Measurements from ENCODE around the gene CCDC7. TPM values are rescaled to one million over a fixed set of nuclear protein-coding genes. Genes with fewer than 3 reads are reported as not detected.
"Not testable (repeated sequence)": the region's sequence is repeated elsewhere in the genome, so short reads cannot be mapped to it uniquely, and the experiment has no call there.

CCDC7 gene
- total and polyA plus RNA-seq, 2 experiments from 2014 or later: 0.83 to 1.6 TPM

DNA sequence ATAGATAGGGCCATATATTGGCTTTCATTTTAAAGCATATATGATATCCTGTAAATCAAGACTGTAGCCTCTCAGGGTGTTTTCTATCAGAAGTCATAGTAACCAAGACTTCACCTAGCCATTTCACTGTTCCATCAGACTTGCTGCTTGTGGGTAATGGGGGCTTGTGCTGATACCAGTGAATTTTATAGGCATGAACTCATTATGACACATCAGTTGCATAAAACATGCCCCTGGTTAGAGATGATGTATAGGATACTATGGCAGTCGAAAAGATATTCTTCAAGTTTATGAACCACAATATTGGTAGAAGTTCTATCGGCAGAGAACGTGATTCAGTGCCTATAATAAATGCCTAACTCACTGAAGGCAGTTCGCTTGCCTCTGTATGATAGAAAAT, 305.6 kb downstream of the CCDC7 start (continued):
- TF ChIP-seq, protein P1, sequence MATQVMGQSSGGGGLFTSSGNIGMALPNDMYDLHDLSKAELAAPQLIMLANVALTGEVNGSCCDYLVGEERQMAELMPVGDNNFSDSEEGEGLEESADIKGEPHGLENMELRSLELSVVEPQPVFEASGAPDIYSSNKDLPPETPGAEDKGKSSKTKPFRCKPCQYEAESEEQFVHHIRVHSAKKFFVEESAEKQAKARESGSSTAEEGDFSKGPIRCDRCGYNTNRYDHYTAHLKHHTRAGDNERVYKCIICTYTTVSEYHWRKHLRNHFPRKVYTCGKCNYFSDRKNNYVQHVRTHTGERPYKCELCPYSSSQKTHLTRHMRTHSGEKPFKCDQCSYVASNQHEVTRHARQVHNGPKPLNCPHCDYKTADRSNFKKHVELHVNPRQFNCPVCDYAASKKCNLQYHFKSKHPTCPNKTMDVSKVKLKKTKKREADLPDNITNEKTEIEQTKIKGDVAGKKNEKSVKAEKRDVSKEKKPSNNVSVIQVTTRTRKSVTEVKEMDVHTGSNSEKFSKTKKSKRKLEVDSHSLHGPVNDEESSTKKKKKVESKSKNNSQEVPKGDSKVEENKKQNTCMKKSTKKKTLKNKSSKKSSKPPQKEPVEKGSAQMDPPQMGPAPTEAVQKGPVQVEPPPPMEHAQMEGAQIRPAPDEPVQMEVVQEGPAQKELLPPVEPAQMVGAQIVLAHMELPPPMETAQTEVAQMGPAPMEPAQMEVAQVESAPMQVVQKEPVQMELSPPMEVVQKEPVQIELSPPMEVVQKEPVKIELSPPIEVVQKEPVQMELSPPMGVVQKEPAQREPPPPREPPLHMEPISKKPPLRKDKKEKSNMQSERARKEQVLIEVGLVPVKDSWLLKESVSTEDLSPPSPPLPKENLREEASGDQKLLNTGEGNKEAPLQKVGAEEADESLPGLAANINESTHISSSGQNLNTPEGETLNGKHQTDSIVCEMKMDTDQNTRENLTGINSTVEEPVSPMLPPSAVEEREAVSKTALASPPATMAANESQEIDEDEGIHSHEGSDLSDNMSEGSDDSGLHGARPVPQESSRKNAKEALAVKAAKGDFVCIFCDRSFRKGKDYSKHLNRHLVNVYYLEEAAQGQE (IDR thresholded peaks at IDR 0.05; ENCODE audit: unreplicated experiment): no peak
- no peak for TF ChIP-seq EZH2 (IDR thresholded peaks at IDR 0.05; ENCODE audit: low read depth, unreplicated experiment)

DNA sequence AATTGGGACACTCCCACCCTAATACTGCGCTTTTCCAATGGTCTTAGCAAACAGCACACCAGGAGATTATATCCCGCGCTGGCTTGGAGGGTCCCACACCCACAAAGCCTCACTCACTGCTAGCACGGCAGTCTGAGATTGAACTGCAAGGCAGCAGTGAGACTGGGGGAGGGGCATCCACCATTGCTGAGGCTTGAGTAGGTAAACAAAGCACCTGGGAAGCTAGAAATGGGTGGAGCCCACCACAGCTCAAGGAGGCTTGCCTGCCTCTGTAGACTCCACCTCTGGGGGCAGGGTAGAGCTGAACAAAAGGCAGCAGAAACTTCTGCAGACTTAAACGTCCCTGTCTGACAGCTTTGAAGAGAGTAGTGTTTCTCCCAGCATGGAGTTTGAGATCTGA, 309.0 kb downstream of the CCDC7 start:
- Mint-ChIP-seq H3K9me3 (peaks cover 48% of the 10 kb centered on the region), H3K36me3 (ENCODE audit: low read depth) (peaks cover 13% of the 10 kb centered on the region; the same call in 2 of the 3 replicates)
- H3K4me1 Mint-ChIP-seq; H3K4me1 ChIP-seq (ENCODE audit: insufficient read depth); H2AFZ ChIP-seq; H3K27ac Mint-ChIP-seq; H3K27me3 ChIP-seq (ENCODE audit: insufficient read depth); H3K79me2 ChIP-seq (replicated peaks; ENCODE audit: insufficient read depth); ATAC-seq; H3K9me2 ChIP-seq (ENCODE audit: insufficient read depth); H3K4me2 ChIP-seq; H4K20me1 ChIP-seq (replicated peaks; ENCODE audit: insufficient read depth); H3K4me3 Mint-ChIP-seq; H3K27me3 Mint-ChIP-seq (ENCODE audit: insufficient read depth, low read depth, poor library complexity); H3K4me3 ChIP-seq; H3K27ac ChIP-seq (ENCODE audit: low read depth); H3K36me3 ChIP-seq (ENCODE audit: insufficient read depth); H3F3A ChIP-seq (replicated peaks; ENCODE audit: low read depth): not testable (repeated sequence)
- peak; percentile 4 for DNase-seq (ENCODE audit: low spot score)

DNA sequence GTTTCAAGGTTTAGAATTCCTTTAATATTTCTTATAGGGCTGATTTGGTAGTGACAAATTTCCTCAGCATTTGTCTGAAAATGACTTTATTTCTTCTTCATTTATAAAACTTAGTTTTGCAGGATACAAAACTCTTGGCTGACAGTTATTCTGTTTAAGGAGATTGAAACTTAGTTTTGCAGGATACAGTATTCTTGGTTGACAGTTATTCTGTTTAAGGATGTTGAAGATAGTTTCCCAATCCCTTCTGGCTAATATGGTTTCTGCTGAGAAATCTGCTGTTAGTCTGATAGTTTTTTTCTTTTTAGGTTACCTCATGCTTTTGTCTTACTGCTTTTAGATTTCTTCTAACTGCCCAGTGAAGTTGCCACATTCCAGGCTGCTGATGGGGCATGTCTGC, 325.3 kb downstream of the CCDC7 start:
- H3K36me3 Mint-ChIP-seq (ENCODE audit: low read depth): peaks cover 6% of the 10 kb centered on the region
- no peaks in the 10 kb centered on the region for H3K27me3 Mint-ChIP-seq (ENCODE audit: insufficient read depth, low read depth, poor library complexity)
- H3K27ac Mint-ChIP-seq: no peak overlapping the region
- ATAC-seq: no peak
- peaks cover 28% of the 10 kb centered on the region for H3K9me3 Mint-ChIP-seq
- Histone ChIP-seq H3K79me2 (replicated peaks; ENCODE audit: insufficient read depth) (no peaks in the 10 kb centered on the region), H4K20me1 (replicated peaks; ENCODE audit: insufficient read depth) (no peaks in the 10 kb centered on the region), H2AFZ (no peak overlapping the region), H3K36me3 (ENCODE audit: insufficient read depth) (no peaks in the 10 kb centered on the region), H3K4me1 (ENCODE audit: insufficient read depth) (no peaks in the 10 kb centered on the region), H3K9me2 (ENCODE audit: insufficient read depth) (no peaks in the 10 kb centered on the region; the same call in 1 of the 2 replicates), H3K4me2 (no peak overlapping the region), H3K27ac (ENCODE audit: low read depth) (no peak overlapping the region), H3K4me3 (no peak overlapping the region), H3F3A (replicated peaks; ENCODE audit: low read depth) (no peaks in the 10 kb centered on the region), H3K27me3 (ENCODE audit: insufficient read depth) (no peaks in the 10 kb centered on the region)
- TF ChIP-seq, protein P2, sequence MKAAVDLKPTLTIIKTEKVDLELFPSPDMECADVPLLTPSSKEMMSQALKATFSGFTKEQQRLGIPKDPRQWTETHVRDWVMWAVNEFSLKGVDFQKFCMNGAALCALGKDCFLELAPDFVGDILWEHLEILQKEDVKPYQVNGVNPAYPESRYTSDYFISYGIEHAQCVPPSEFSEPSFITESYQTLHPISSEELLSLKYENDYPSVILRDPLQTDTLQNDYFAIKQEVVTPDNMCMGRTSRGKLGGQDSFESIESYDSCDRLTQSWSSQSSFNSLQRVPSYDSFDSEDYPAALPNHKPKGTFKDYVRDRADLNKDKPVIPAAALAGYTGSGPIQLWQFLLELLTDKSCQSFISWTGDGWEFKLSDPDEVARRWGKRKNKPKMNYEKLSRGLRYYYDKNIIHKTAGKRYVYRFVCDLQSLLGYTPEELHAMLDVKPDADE (IDR thresholded peaks at IDR 0.05): no peak
- no peak for TF ChIP-seq EZH2 (IDR thresholded peaks at IDR 0.05; ENCODE audit: low read depth, unreplicated experiment)
- peak; percentile 15 for DNase-seq (ENCODE audit: low spot score)
- H3K4me3 Mint-ChIP-seq: no peak overlapping the region
- no peaks in the 10 kb centered on the region for H3K4me1 Mint-ChIP-seq

GRCh38 chr10:32773105-32773504, 327.2 kb downstream of the CCDC7 start:
- Mint-ChIP-seq H3K4me1 (no peaks in the 10 kb centered on the region), H3K9me3 (peaks cover 28% of the 10 kb centered on the region), H3K4me3 (no peak overlapping the region), H3K36me3 (ENCODE audit: low read depth) (peaks cover 6% of the 10 kb centered on the region), H3K27me3 (ENCODE audit: insufficient read depth, low read depth, poor library complexity) (no peaks in the 10 kb centered on the region), H3K27ac (no peak overlapping the region)
- Histone ChIP-seq H3K79me2 (replicated peaks; ENCODE audit: insufficient read depth) (no peaks in the 10 kb centered on the region), H3K4me2 (no peak overlapping the region), H3K27me3 (ENCODE audit: insufficient read depth) (no peaks in the 10 kb centered on the region), H3K27ac (ENCODE audit: low read depth) (no peak overlapping the region), H4K20me1 (replicated peaks; ENCODE audit: insufficient read depth) (no peaks in the 10 kb centered on the region), H3K9me2 (ENCODE audit: insufficient read depth) (no peaks in the 10 kb centered on the region; the same call in 1 of the 2 replicates), H3K4me1 (ENCODE audit: insufficient read depth) (no peaks in the 10 kb centered on the region), H3K4me3 (no peak overlapping the region), H3K36me3 (ENCODE audit: insufficient read depth) (no peaks in the 10 kb centered on the region), H2AFZ (no peak overlapping the region), H3F3A (replicated peaks; ENCODE audit: low read depth) (no peaks in the 10 kb centered on the region)
- DNase-seq (ENCODE audit: low spot score) (no peak), ATAC-seq (no peak)
- TF ChIP-seq, protein P1 (IDR thresholded peaks at IDR 0.05; ENCODE audit: unreplicated experiment): no peak
- TF ChIP-seq JUNB (IDR thresholded peaks at IDR 0.05; ENCODE audit: unreplicated experiment) (no peak), STAT1 (IDR thresholded peaks at IDR 0.05; ENCODE audit: unreplicated experiment) (no peak), ZNF114 (CRISPR knock-in tag; IDR thresholded peaks at IDR 0.05) (no peak), POLR2AphosphoS5 (IDR thresholded peaks at IDR 0.05; ENCODE audit: low read depth) (no peak)

Data from GM23338 (cell line).